Vagina (tissue), 2 donors: Measurements from ENCODE around the gene GABBR2. TPM values are rescaled to one million over a fixed set of nuclear protein-coding genes. Genes with fewer than 3 reads are reported as not detected.
A peak's percentile ranks its signal among the peaks of the same experiment; 100 is the strongest.

Experiments
- DNase-seq, 2 donors: peaks; one replicate each; pipeline ENCODE4 v3.0.0-alpha.2; 2017; ENCODE audit errors: extremely low spot score in 2 of 2
- H3K27ac ChIP-seq: fragments of 200-600 bp; sonication (generic); one replicate; pipeline ENCODE4 v1.5.1; 2019
- H3K27me3 ChIP-seq: fragments of 200-600 bp; sonication (generic); one replicate; pipeline ENCODE4 v1.5.1; 2019
- H3K36me3 ChIP-seq, 2 donors: fragments of 200-600 bp; sonication (generic); one replicate each; pipeline ENCODE4 v1.5.1; 2017 to 2019
- H3K4me1 ChIP-seq: fragments of 200-600 bp; sonication (generic); one replicate; pipeline ENCODE4 v1.5.1; 2019
- H3K4me3 ChIP-seq, 2 donors: fragments of 200-600 bp; sonication (generic); 1 replicate in 1 of 2; 2 replicates in 1 of 2; pipeline ENCODE4 v1.5.1; 2016 to 2019
- H3K9me3 ChIP-seq: fragments of 200-600 bp; sonication (generic); one replicate; pipeline ENCODE4 v1.5.1; 2019
- POLR2A ChIP-seq, 2 donors: fragments of 450-650 bp; IDR thresholded peaks; one replicate each; pipeline ENCODE4 v1.6.1; 2017; ENCODE audit warnings: antibody characterized with exemption in 2 of 2, mild to moderate bottlenecking in 2 of 2, moderate library complexity in 2 of 2
- POLR2AphosphoS5 ChIP-seq, 2 donors: sonication (generic); formaldehyde crosslinking; IDR thresholded peaks; one replicate each; pipeline ENCODE4 v1.9.0; 2017; ENCODE audit warnings: antibody characterized with exemption in 2 of 2, mild to moderate bottlenecking in 2 of 2, low read depth in 1 of 2; ENCODE audit not compliant: insufficient read depth in 1 of 2
- intact Hi-C: fragments of 100-400 bp; cut with DNase I; formaldehyde crosslinking; loops from one replicate; pipeline ENCODE4 v1.15.1; 2023
- total RNA-seq: library from RNA; depleted of rRNA; stranded (reverse); fragments of >200 nt; gene quantifications from one replicate; pipeline ENCODE4 v1.2.3, GENCODE V29; 2016
- TF ChIP-seq, protein P1 (sequence below), 3 experiments: fragments of 450-650 bp in 2 of 3; fragments of 200-600 bp in 1 of 3; sonication (generic) in 1 of 3; IDR thresholded peaks; one replicate each; pipeline ENCODE4 v1.5.1; 2017 to 2019; ENCODE audit warnings: antibody characterized with exemption in 3 of 3, mild to moderate bottlenecking in 2 of 3, moderate library complexity in 2 of 3

The GABBR2 gene
- total RNA-seq, 1 donor from 2014 or later: not detected

DNA sequence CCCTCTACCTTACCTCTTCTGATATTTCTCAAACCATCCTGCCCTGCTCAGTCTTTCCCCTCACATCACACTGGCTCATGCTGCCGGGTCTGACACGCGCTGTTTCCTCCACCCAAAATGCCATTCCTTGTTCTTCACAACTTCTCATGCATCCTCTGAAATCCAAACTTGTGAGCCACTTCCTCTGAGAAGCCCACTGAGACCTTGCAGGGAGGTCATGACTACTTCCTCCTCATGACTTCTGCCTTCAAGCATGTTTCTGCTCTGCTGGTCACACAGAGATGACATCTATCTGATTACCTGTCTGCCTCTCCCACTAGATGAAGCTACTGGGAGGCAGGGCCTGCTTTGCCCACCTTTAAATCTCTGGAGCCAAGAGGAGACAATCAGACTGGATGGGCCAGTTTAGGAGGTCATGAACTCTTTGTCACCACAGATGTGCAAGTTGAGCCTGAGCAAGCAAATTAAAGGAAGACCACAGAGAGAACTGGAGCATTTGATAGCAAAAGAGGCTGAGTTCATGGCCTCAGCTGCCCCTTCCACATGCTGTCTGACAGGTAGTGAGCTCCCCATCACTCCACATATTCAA, 333.5 kb downstream of the GABBR2 start:
- TF ChIP-seq POLR2AphosphoS5 (IDR thresholded peaks at IDR 0.05; ENCODE audit: insufficient read depth in 1 of 2, low read depth in 1 of 2) (no peak), POLR2A (IDR thresholded peaks at IDR 0.05) (no peak)
- TF ChIP-seq, protein P1, sequence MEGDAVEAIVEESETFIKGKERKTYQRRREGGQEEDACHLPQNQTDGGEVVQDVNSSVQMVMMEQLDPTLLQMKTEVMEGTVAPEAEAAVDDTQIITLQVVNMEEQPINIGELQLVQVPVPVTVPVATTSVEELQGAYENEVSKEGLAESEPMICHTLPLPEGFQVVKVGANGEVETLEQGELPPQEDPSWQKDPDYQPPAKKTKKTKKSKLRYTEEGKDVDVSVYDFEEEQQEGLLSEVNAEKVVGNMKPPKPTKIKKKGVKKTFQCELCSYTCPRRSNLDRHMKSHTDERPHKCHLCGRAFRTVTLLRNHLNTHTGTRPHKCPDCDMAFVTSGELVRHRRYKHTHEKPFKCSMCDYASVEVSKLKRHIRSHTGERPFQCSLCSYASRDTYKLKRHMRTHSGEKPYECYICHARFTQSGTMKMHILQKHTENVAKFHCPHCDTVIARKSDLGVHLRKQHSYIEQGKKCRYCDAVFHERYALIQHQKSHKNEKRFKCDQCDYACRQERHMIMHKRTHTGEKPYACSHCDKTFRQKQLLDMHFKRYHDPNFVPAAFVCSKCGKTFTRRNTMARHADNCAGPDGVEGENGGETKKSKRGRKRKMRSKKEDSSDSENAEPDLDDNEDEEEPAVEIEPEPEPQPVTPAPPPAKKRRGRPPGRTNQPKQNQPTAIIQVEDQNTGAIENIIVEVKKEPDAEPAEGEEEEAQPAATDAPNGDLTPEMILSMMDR (IDR thresholded peaks at IDR 0.05): no peak

DNA sequence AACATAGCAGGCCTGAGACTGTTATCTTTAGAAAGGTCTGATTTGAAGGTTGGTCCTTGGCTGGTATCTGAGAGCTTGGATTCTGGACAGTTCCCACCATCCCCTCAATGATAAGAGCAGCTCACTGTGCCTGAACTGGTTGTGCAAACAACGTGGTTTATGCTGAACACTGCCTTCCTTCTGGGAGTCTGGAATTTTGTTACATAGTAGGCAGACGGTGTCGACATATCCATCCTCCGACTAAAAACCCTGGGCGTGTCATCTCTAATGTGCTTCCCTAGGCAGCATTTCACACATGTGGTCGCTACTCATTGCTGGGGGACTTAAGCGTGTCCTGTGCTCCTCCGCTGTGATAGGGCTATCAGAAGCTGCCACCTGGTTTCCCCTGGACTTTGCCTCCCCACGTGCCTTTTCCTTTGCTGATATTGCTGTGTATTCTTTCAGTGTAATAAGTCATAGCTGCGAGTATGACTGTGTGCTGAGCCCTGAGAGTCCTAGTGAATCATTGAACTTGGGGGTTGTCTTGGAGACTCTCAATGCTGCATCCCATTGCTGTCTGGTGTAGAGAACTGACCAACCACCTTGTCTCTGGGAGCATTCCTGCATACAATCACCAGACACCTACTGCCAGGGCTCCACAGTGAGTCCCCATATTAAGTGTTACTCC, 334.2 kb downstream of the GABBR2 start:
- H3K27me3 ChIP-seq: no peaks in the 10 kb centered on the region
- H3K4me1 ChIP-seq: no peaks in the 10 kb centered on the region
- H3K9me3 ChIP-seq: no peaks in the 10 kb centered on the region
- H3K27ac ChIP-seq: no peak overlapping the region
- H3K4me3 ChIP-seq: no peak overlapping the region
- H3K36me3 ChIP-seq: no peaks in the 10 kb centered on the region
- no peak for DNase-seq
- TF ChIP-seq, protein P1 (IDR thresholded peaks at IDR 0.05): no peak
- TF ChIP-seq POLR2A (IDR thresholded peaks at IDR 0.05) (no peak), POLR2AphosphoS5 (IDR thresholded peaks at IDR 0.05; ENCODE audit: insufficient read depth in 1 of 2, low read depth in 1 of 2) (no peak)
- intact Hi-C loops: no loop called here

More for the DNA sequence above, 333.5 kb downstream of the GABBR2 start:
- DNase-seq: no peak
- Histone ChIP-seq H3K4me1 (no peaks in the 10 kb centered on the region), H3K4me3 (no peak overlapping the region), H3K9me3 (no peaks in the 10 kb centered on the region), H3K36me3 (no peaks in the 10 kb centered on the region), H3K27ac (no peak overlapping the region), H3K27me3 (no peaks in the 10 kb centered on the region)
- intact Hi-C loops: no loop called here

DNA sequence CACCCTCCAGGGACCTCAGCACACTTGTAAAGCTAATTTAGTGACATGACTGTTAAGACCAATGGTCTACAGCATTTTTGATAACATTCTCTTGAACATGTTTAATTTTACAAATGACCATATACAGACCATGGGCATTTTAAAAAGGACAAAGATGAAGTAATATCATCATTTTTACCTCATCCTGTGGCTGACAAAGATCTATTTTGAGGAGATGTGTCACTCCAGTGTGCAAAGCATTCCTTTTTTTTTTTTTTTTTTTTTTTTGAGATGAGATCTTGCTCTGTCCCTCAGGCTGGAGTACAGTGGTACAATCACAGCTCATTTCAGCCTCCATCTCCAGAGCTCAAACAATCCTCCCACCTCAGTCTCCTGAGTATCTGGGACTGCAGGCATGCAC, 335.1 kb downstream of the GABBR2 start:
- TF ChIP-seq POLR2AphosphoS5 (IDR thresholded peaks at IDR 0.05; ENCODE audit: insufficient read depth in 1 of 2, low read depth in 1 of 2) (no peak), POLR2A (IDR thresholded peaks at IDR 0.05) (no peak)
- TF ChIP-seq, protein P1 (IDR thresholded peaks at IDR 0.05): no peak
- intact Hi-C loops: no loop called here
- no peaks in the 10 kb centered on the region for H3K36me3 ChIP-seq

DNA sequence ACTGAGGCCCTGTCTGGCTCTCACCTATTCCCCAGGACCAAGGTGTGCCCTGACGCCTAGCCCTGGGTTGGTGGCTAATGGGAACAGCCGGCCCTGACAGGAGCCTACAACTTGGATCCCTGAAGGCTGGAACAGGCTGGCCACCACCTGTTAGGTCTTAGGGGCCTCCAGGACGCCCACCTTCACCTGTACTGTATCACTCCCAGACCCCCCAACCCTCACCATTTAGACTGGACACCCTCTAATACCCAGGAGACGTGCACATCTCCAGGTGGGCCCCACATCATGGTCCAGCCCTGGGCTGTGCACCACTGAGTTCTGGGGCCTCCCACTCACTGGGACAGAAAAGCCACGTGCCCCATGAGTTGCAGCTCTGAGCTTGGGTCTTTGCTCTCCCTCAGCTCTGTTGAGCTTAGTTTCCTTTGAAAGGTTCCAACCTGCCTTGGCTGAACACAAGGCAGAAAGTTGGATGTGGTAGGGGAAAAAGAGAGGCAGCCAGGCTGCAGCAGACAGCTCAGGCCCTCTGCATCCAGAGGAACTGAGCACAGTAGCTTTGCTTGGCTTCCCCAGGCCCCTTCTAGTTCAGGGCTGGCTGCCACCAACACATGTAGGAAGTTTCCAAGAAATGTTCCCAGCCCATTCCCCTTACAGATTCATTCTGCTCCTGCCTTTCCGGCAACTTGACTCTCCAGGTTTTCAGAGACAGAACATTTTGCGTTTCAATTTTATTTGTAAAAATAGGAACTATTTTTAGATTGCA, 336.5 kb downstream of the GABBR2 start:
- Histone ChIP-seq H3K27me3 (no peaks in the 10 kb centered on the region), H3K9me3 (no peaks in the 10 kb centered on the region), H3K4me3 (no peak overlapping the region), H3K36me3 (no peaks in the 10 kb centered on the region), H3K27ac (no peak overlapping the region), H3K4me1 (no peaks in the 10 kb centered on the region)
- intact Hi-C loops: no loop called here
- peak in 1 of 2 donors; percentile 49 for DNase-seq
- TF ChIP-seq POLR2A (IDR thresholded peaks at IDR 0.05) (no peak), POLR2AphosphoS5 (IDR thresholded peaks at IDR 0.05; ENCODE audit: insufficient read depth in 1 of 2, low read depth in 1 of 2) (no peak)
- TF ChIP-seq, protein P1 (IDR thresholded peaks at IDR 0.05): no peak

More for the DNA sequence above, 335.1 kb downstream of the GABBR2 start:
- Histone ChIP-seq H3K27ac (no peak overlapping the region), H3K9me3 (no peaks in the 10 kb centered on the region), H3K4me3 (no peak overlapping the region), H3K27me3 (no peaks in the 10 kb centered on the region), H3K4me1 (no peaks in the 10 kb centered on the region)
- DNase-seq: no peak
